GM12878 (cell line): ENCODE results near the gene UBASH3A. TPM values are rescaled to one million over a fixed set of nuclear protein-coding genes. Genes with fewer than 3 reads are reported as not detected.

Experiments used
- ATAC-seq: fragments of 200-7000 bp; cut with Tn5 transposase; 3 replicates; pipeline ENCODE4 v1.9.1; 2020; ENCODE audit warnings: mild to moderate bottlenecking, moderate library complexity
- BruUV-seq: library from RNA; stranded (reverse); fragments of 400-500 nt; replicated peaks from 2 replicates; lab custom pipeline; 2021; lab: Mats Ljungman, UMichigan
- CTCF ChIA-PET: fragments of 300-600 bp; sonication (Branson Sonifier 250); formaldehyde crosslinking; extraction: SDS; loops from one replicate; lab custom pipeline; 2021; ENCODE audit warnings: inconsistent platforms; lab: Yijun Ruan, JAX
- POLR2A ChIA-PET: fragments of 350-600 bp; formaldehyde crosslinking; extraction: SDS; loops from one replicate; lab custom pipeline; 2021; ENCODE audit warnings: inconsistent platforms; lab: Charles Lee
- RAD21 ChIA-PET: fragments of 300-600 bp; sonication (Branson Sonifier 250); formaldehyde crosslinking; loops from one replicate; lab custom pipeline; 2023; ENCODE audit warnings: antibody characterized with exemption; ENCODE audit not compliant: unreplicated experiment; lab: Charles Lee
- SMC1A ChIA-PET: fragments of 300-600 bp; sonication (Branson Sonifier 250); formaldehyde crosslinking; loops from one replicate; lab custom pipeline; 2023; ENCODE audit not compliant: unreplicated experiment, uncharacterized antibody; lab: Charles Lee
- DNase-seq: peaks from one replicate; pipeline ENCODE4 v3.0.0-alpha.2; 2011; ENCODE audit warnings: low read depth, low spot score
- FAIRE-seq: peaks from 3 replicates; lab custom pipeline; 2011; peaks lifted over from hg19 to GRCh38; lab: Jason Lieb, UNC
- H2AFZ ChIP-seq: 2 replicates; pipeline ENCODE4 v1.6.0; 2011; ENCODE audit warnings: low read depth, low read length, control low read depth; ENCODE audit not compliant: control insufficient read depth
- H3K27ac ChIP-seq: 2 replicates; pipeline ENCODE4 v1.5.1; 2011; ENCODE audit warnings: control low read depth; ENCODE audit not compliant: control insufficient read depth, insufficient read depth
- H3K27me3 ChIP-seq, 2 experiments: replicated peaks in 1 of 2; 2 replicates each; pipeline versions ENCODE4 v1.6.0 to v1.6.1; 2011; ENCODE audit warnings: low read length in 1 of 2; ENCODE audit not compliant: control insufficient read depth in 2 of 2, insufficient read depth in 2 of 2
- H3K36me3 ChIP-seq, 2 experiments: 2 replicates each; pipeline ENCODE4 v1.5.1; 2011; ENCODE audit warnings: low read length in 1 of 2; ENCODE audit not compliant: control insufficient read depth in 2 of 2, insufficient read depth in 2 of 2
- H3K4me1 ChIP-seq: 2 replicates; pipeline ENCODE4 v1.6.1; 2011; ENCODE audit warnings: mild to moderate bottlenecking, low read length, moderate library complexity, mixed read lengths; ENCODE audit not compliant: control insufficient read depth, insufficient read depth
- H3K4me2 ChIP-seq: 2 replicates; pipeline ENCODE4 v1.6.0; 2011; ENCODE audit warnings: control low read depth; ENCODE audit not compliant: control insufficient read depth, insufficient read depth
- H3K4me3 ChIP-seq: fragments of 200-600 bp; sonication (generic); 2 replicates; pipeline ENCODE4 v1.5.1; 2016
- H3K79me2 ChIP-seq: 2 replicates; pipeline ENCODE4 v1.6.0; 2011; ENCODE audit warnings: low read length; ENCODE audit not compliant: control insufficient read depth, insufficient read depth
- H3K9ac ChIP-seq: 2 replicates; pipeline ENCODE4 v1.8.0; 2011; ENCODE audit warnings: low read length, control low read depth, mixed read lengths; ENCODE audit not compliant: control insufficient read depth, insufficient read depth
- H3K9me3 ChIP-seq: replicated peaks from 3 replicates; pipeline ENCODE4 v1.5.1; 2011; ENCODE audit warnings: mild to moderate bottlenecking, low read length; ENCODE audit not compliant: control insufficient read depth, insufficient read depth
- H4K20me1 ChIP-seq: 2 replicates; pipeline ENCODE4 v1.6.0; 2011; ENCODE audit not compliant: control insufficient read depth, insufficient read depth
- CBFB ChIP-seq: IDR thresholded peaks from 2 replicates; pipeline ENCODE4 v1.6.1; 2016; ENCODE audit warnings: antibody characterized with exemption, low read depth
- MXI1 ChIP-seq: fragments of 150-350 bp; IDR thresholded peaks from 2 replicates; pipeline ENCODE4 v1.6.1; 2011; ENCODE audit warnings: low read depth, mild to moderate bottlenecking, inconsistent platforms, low read length, improper control_type of control experiment
- NR2F1 ChIP-seq: fragments of 450-650 bp; conservative IDR thresholded peaks from 2 replicates; pipeline ENCODE4 v1.6.1; 2017; ENCODE audit warnings: mild to moderate bottlenecking
- POU2F2 ChIP-seq: IDR thresholded peaks from 3 replicates; pipeline ENCODE4 v1.6.1; 2011; ENCODE audit warnings: low read depth, mild to moderate bottlenecking, low read length, borderline replicate concordance
- REST ChIP-seq: IDR thresholded peaks from 2 replicates; pipeline ENCODE4 v1.6.1; 2012; ENCODE audit warnings: mild to moderate bottlenecking, low read depth, low read length
- SPI1 ChIP-seq: IDR thresholded peaks from 2 replicates; pipeline ENCODE4 v1.6.1; 2011; ENCODE audit warnings: low read depth, mild to moderate bottlenecking, low read length, moderate library complexity, borderline replicate concordance; ENCODE audit not compliant: insufficient read depth
- USF1 ChIP-seq: IDR thresholded peaks from 2 replicates; pipeline ENCODE4 v1.6.1; 2011; ENCODE audit warnings: borderline replicate concordance, low read depth, mild to moderate bottlenecking, moderate library complexity, mixed read lengths, low read length; ENCODE audit not compliant: insufficient read depth; ENCODE audit errors: extremely low read length
- WGBS: methylation state at CpG from one replicate; pipeline ENCODE4 v1.1.6; 2016; ENCODE audit warnings: low lambda C conversion rate; ENCODE audit not compliant: insufficient replicate concordance, insufficient coverage; ENCODE audit errors: missing lambda C conversion rate; 5-methylcytosine and 5-hydroxymethylcytosine counted together
- in situ Hi-C: fragments of 300-500 bp; cut with MboI; formaldehyde crosslinking; loops from 9 replicates; pipeline ENCODE4 v1.14.3; 2018; ENCODE audit warnings: mixed read lengths
- intact Hi-C: fragments of 100-400 bp; cut with micrococcal nuclease; formaldehyde crosslinking; loops from one replicate; pipeline ENCODE4 v1.14.2; 2022; ENCODE audit not compliant: unreplicated experiment
- polyA plus RNA-seq, 11 experiments: library from polyadenylated mRNA; depleted of rRNA in 4 of 11; unstranded in 6 of 11; stranded (reverse) in 5 of 11; fragments of >200 nt; fragmentation: Nextera tagmentation in 4 of 11; fragmentation: Illumina TruSeq in 1 of 11; extraction: Ambion mirVana in 4 of 11; extraction: Trizol in 1 of 11; gene quantifications; 1 replicate in 1 of 11; 2 replicates in 10 of 11; pipeline versions ENCODE4 v1.2.1 to v1.2.3, GENCODE V29; 2011 to 2016; ENCODE audit warnings: inconsistent platforms in 2 of 11, missing spikeins in 2 of 11, low read depth in 1 of 11
- total RNA-seq, 4 experiments: library from RNA; depleted of rRNA in 3 of 4; stranded (reverse); fragments of >200 nt in 3 of 4; fragmentation: Illumina TruSeq in 1 of 4; extraction: Trizol in 1 of 4; gene quantifications; 2 replicates each; pipeline versions ENCODE4 v1.2.1 to v1.2.3, GENCODE V29; 2013 to 2021

UBASH3A gene
- total and polyA plus RNA-seq, 10 of the 15 experiments (the other 5 are each of a cell fraction or from before 2014, with no cell fraction given), result 0.04 to 0.39 (median 0.23) TPM; not detected in 1

GRCh38 chr21:42401154-42401553 lies 2.5 kb upstream of the UBASH3A start:
- TF ChIP-seq POU2F2 (no peak), NR2F1 (no peak), USF1 (no peak), SPI1 (no peak), REST (no peak), MXI1 (no peak), CBFB (no peak)
- H4K20me1 ChIP-seq, result no peaks in the 10 kb centered on the region
- no TSS peak for BruUV-seq
- WGBS, result 58% methylated on average over 3 of the region's 3 CpGs
- CTCF ChIA-PET, result interaction anchor here (0.8 to 1.2 kb wide), 2 partner anchors 11 to 66 kb away, joined by 3 read pairs; no protein-coding TSS in a partner anchor
- H3K79me2 ChIP-seq, result no peaks in the 10 kb centered on the region
- H3K36me3 ChIP-seq, result no peaks in the 10 kb centered on the region
- DNase-seq (no peak), FAIRE-seq (no peak), ATAC-seq (no peak)
- SMC1A ChIA-PET, result interaction anchor here (0.9 to 3.3 kb wide), 10 partner anchors 9 to 101 kb away, joined by 3 to 18 read pairs (median 6); partner anchors contain the start of gene TFF1
- RAD21 ChIA-PET, result interaction anchor here (1.0 to 3.2 kb wide), 7 partner anchors 8 to 168 kb away, joined by 3 to 19 read pairs (median 5); no protein-coding TSS in a partner anchor
- H3K4me1 ChIP-seq, result peaks cover 10% of the 10 kb centered on the region; the same call in 1 of the 2 replicates
- no peak overlapping the region for H3K9ac ChIP-seq
- peak overlapping the region; percentile 18; the same call in 1 of the 2 replicates for H3K27ac ChIP-seq
- in situ Hi-C loops (no loop called here), intact Hi-C loops (loop anchor here (2.0 kb wide), 1 partner anchor 20 kb away; no protein-coding TSS in a partner anchor)
- no peaks in the 10 kb centered on the region for H3K27me3 ChIP-seq
- no peak overlapping the region for H3K4me3 ChIP-seq
- POLR2A ChIA-PET, result interaction anchor here (0.6 to 5.4 kb wide), 5 partner anchors 13 to 23 kb away, joined by 3 to 34 read pairs (median 8); no protein-coding TSS in a partner anchor
- H2AFZ ChIP-seq, result no peak overlapping the region
- H3K9me3 ChIP-seq, result peaks cover 5% of the 10 kb centered on the region; the same call in 1 of the 3 replicates
- H3K4me2 ChIP-seq, result no peak overlapping the region
